GM06990 (cell line): ENCODE results near the gene PALB2.

ENCODE experiments used
- DNase-seq: peaks from one replicate; pipeline ENCODE4 v3.0.0-alpha.2; 2011; ENCODE audit not compliant: insufficient read length; ENCODE audit errors: extremely low read depth
- H3K27me3 ChIP-seq: replicated peaks from 2 replicates; pipeline ENCODE4 v1.6.0; 2011; ENCODE audit warnings: low read length; ENCODE audit not compliant: control insufficient read depth, insufficient read depth
- H3K36me3 ChIP-seq: 2 replicates; pipeline ENCODE4 v1.5.1; 2011; ENCODE audit warnings: low read length; ENCODE audit not compliant: control insufficient read depth, insufficient read depth
- H3K4me3 ChIP-seq: replicated peaks from 2 replicates; pipeline ENCODE4 v1.5.1; 2011; ENCODE audit warnings: low read depth, mild to moderate bottlenecking, control low read depth, low read length
- CTCF ChIP-seq: IDR thresholded peaks from 2 replicates; pipeline ENCODE4 v1.5.1; 2011; ENCODE audit warnings: low read length, control low read depth, mild to moderate bottlenecking, inconsistent platforms; ENCODE audit not compliant: insufficient read depth, poor library complexity, severe bottlenecking

The PALB2 gene

GRCh38 chr16:23670137-23670776, 29.1 kb upstream of the PALB2 start:
- DNase-seq: peak; percentile 81
- Histone ChIP-seq H3K27me3 (no peaks in the 10 kb centered on the region), H3K4me3 (peak overlapping the region; percentile 7; the same call in 1 of the 2 replicates), H3K36me3 (peaks cover 24% of the 10 kb centered on the region)
- no peak for TF ChIP-seq CTCF

GRCh38 chr16:23668873-23669272, 27.8 kb upstream of the PALB2 start:
- DNase-seq: no peak
- peaks cover 25% of the 10 kb centered on the region for H3K36me3 ChIP-seq
- TF ChIP-seq CTCF: no peak
- no peak overlapping the region for H3K4me3 ChIP-seq
- no peaks in the 10 kb centered on the region for H3K27me3 ChIP-seq

GRCh38 chr16:23668225-23668624, 27.1 kb upstream of the PALB2 start:
- Histone ChIP-seq H3K4me3 (no peak overlapping the region), H3K36me3 (peaks cover 25% of the 10 kb centered on the region), H3K27me3 (no peaks in the 10 kb centered on the region)
- no peak for TF ChIP-seq CTCF
- DNase-seq: no peak

GRCh38 chr16:23667355-23667659, 26.2 kb upstream of the PALB2 start:
- TF ChIP-seq CTCF: no peak
- no peak overlapping the region for H3K4me3 ChIP-seq
- peaks cover 26% of the 10 kb centered on the region for H3K36me3 ChIP-seq
- no peak for DNase-seq
- no peaks in the 10 kb centered on the region for H3K27me3 ChIP-seq

- peaks cover 29% of the 10 kb centered on the region for H3K36me3 ChIP-seq
- TF ChIP-seq CTCF: no peak
- H3K27me3 ChIP-seq: no peaks in the 10 kb centered on the region
- no peak for DNase-seq
- no peak overlapping the region for H3K4me3 ChIP-seq
Observed at GRCh38 chr16:23666571-23667354, 25.7 kb upstream of the PALB2 start.

GRCh38 chr16:23663918-23664317, 22.8 kb upstream of the PALB2 start:
- Histone ChIP-seq H3K36me3 (peaks cover 31% of the 10 kb centered on the region), H3K4me3 (no peak overlapping the region), H3K27me3 (no peaks in the 10 kb centered on the region)
- DNase-seq: no peak
- TF ChIP-seq CTCF: no peak
